Measurements from ENCODE around the gene SNRPD1. TPM values are rescaled to one million over a fixed set of nuclear protein-coding genes. Genes with fewer than 3 reads are reported as not detected.
A peak's percentile ranks its signal among the peaks of the same experiment; 100 is the strongest.
"Not testable (repeated sequence)": the region's sequence is repeated elsewhere in the genome, so short reads cannot be mapped to it uniquely, and the experiment has no call there.

The SNRPD1 gene
- total and polyA plus RNA-seq, 7 experiments from 2014 or later: 21.9 to 96.7 (median 27.3) TPM

- no peak for DNase-seq
- Histone ChIP-seq H3K4me3 (ENCODE audit: low read length) (no peak overlapping the region), H3K36me3 (ENCODE audit: control insufficient read depth in 2 of 3, insufficient read depth in 3 of 3, low read length in 3 of 3) (peaks cover 0 to 23% (median 3%) of the 10 kb centered on the region in 3 experiments), H3K4me1 (ENCODE audit: control insufficient read depth in 2 of 2, insufficient read depth in 2 of 2, low read length in 2 of 2) (no peaks in the 10 kb centered on the region), H3K9me3 (ENCODE audit: control insufficient read depth in 2 of 3, low read length in 3 of 3) (no peaks in the 10 kb centered on the region), H3K27ac (ENCODE audit: low read depth, low read length) (no peak overlapping the region), H3K27me3 (ENCODE audit: control insufficient read depth in 2 of 2, insufficient read depth in 2 of 2, low read length in 2 of 2) (no peaks in the 10 kb centered on the region)
- Mint-ChIP-seq H3K4me1 (peaks cover 0 to 5% (median 0%) of the 10 kb centered on the region in 7 donors), H3K4me3 (no peak overlapping the region), H3K27ac (peak overlapping the region in 6 of 9 donors; percentile 3 to 47 (median 16)), H3K36me3 (peaks cover 0 to 12% (median 0%) of the 10 kb centered on the region in 5 donors), H3K9me3 (no peaks in the 10 kb centered on the region), H3K27me3 (no peaks in the 10 kb centered on the region)
- no peak for ATAC-seq
- CTCF ChIA-PET: no interaction called here
- POLR2A ChIA-PET: no interaction called here
- intact Hi-C loops (cut with micrococcal nuclease): loop anchor here in 1 of 2 donors (10.0 kb wide), 1 partner anchor 220 kb away; no protein-coding TSS in a partner anchor
These were observed 22.6 kb downstream of the SNRPD1 start for GRCh38 chr18:21634588-21635199.

- no peaks in the 10 kb centered on the region for H3K9me3 ChIP-seq (ENCODE audit: control insufficient read depth in 2 of 3, low read length in 3 of 3)
- peaks cover 0 to 5% (median 0%) of the 10 kb centered on the region in 7 donors for H3K4me1 Mint-ChIP-seq
- no peaks in the 10 kb centered on the region for H3K9me3 Mint-ChIP-seq
- POLR2A ChIA-PET: no interaction called here
- H3K4me3 Mint-ChIP-seq: no peak overlapping the region
- no peak overlapping the region for H3K4me3 ChIP-seq (ENCODE audit: low read length)
- no peaks in the 10 kb centered on the region for H3K27me3 Mint-ChIP-seq
- no peak overlapping the region for H3K27ac Mint-ChIP-seq
- H3K4me1 ChIP-seq (ENCODE audit: control insufficient read depth in 2 of 2, insufficient read depth in 2 of 2, low read length in 2 of 2): no peaks in the 10 kb centered on the region
- no peak overlapping the region for H3K27ac ChIP-seq (ENCODE audit: low read depth, low read length)
- ATAC-seq (no peak), DNase-seq (no peak)
- peaks cover 0 to 6% (median 0%) of the 10 kb centered on the region in 5 donors for H3K36me3 Mint-ChIP-seq
- CTCF ChIA-PET: no interaction called here
- no peaks in the 10 kb centered on the region for H3K27me3 ChIP-seq (ENCODE audit: control insufficient read depth in 2 of 2, insufficient read depth in 2 of 2, low read length in 2 of 2)
- intact Hi-C loops (cut with micrococcal nuclease): loop anchor here in 1 of 2 donors (10.0 kb wide), 1 partner anchor 218 kb away; no protein-coding TSS in a partner anchor
- peaks cover 0 to 6% (median 0%) of the 10 kb centered on the region in 3 experiments for H3K36me3 ChIP-seq (ENCODE audit: control insufficient read depth in 2 of 3, insufficient read depth in 3 of 3, low read length in 3 of 3)
These were observed 24.7 kb downstream of the SNRPD1 start for GRCh38 chr18:21636769-21637168.

DNA sequence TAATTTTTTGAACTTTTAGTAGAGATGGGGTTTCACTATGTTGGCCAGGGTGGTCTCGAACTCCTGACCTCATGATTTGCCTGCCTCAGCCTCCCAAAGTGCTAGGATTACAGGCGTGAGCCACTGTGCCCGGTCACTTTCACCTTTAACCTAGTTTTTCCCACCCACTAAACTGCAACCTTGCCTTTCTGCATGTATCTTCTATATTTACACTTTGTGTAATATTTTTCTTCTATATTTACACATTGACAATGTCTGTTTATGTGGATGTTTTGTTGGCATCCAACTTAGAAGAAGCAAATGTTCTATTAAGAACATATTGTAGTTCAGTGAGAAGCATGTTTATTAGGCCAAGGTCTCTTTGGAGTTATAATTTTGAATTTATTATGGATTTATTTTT is 26.7 kb downstream of the SNRPD1 start:
- Histone ChIP-seq H3K36me3 (ENCODE audit: control insufficient read depth in 2 of 3, insufficient read depth in 3 of 3, low read length in 3 of 3) (peaks cover 0 to 6% (median 0%) of the 10 kb centered on the region in 3 experiments), H3K4me3 (ENCODE audit: low read length) (no peak overlapping the region), H3K27me3 (ENCODE audit: control insufficient read depth in 2 of 2, insufficient read depth in 2 of 2, low read length in 2 of 2) (no peaks in the 10 kb centered on the region), H3K4me1 (ENCODE audit: control insufficient read depth in 2 of 2, insufficient read depth in 2 of 2, low read length in 2 of 2) (no peaks in the 10 kb centered on the region), H3K9me3 (ENCODE audit: control insufficient read depth in 2 of 3, low read length in 3 of 3) (no peaks in the 10 kb centered on the region), H3K27ac (ENCODE audit: low read depth, low read length) (no peak overlapping the region)
- CTCF ChIA-PET: no interaction called here
- Mint-ChIP-seq H3K27me3 (no peaks in the 10 kb centered on the region), H3K4me3 (no peak overlapping the region), H3K27ac (peak overlapping the region in 3 of 9 donors; percentile 9 to 38 (median 28)), H3K9me3 (no peaks in the 10 kb centered on the region), H3K36me3 (peaks cover 0 to 6% (median 0%) of the 10 kb centered on the region in 5 donors), H3K4me1 (peaks cover 0 to 5% (median 0%) of the 10 kb centered on the region in 7 donors)
- intact Hi-C loops (cut with micrococcal nuclease): loop anchor here in 1 of 2 donors (10.0 kb wide), 1 partner anchor 216 kb away; no protein-coding TSS in a partner anchor
- ATAC-seq (no peak), DNase-seq (no peak)
- POLR2A ChIA-PET: no interaction called here

GRCh38 chr18:21640375-21640774 is 28.3 kb downstream of the SNRPD1 start:
- H3K4me1 ChIP-seq (ENCODE audit: control insufficient read depth in 2 of 2, insufficient read depth in 2 of 2, low read length in 2 of 2); POLR2A ChIA-PET; ATAC-seq; H3K36me3 ChIP-seq (ENCODE audit: control insufficient read depth in 2 of 3, insufficient read depth in 3 of 3, low read length in 3 of 3); H3K27me3 Mint-ChIP-seq; H3K4me1 Mint-ChIP-seq; H3K4me3 ChIP-seq (ENCODE audit: low read length); H3K27ac Mint-ChIP-seq; H3K9me3 Mint-ChIP-seq; H3K27me3 ChIP-seq (ENCODE audit: control insufficient read depth in 2 of 2, insufficient read depth in 2 of 2, low read length in 2 of 2); H3K36me3 Mint-ChIP-seq; H3K27ac ChIP-seq (ENCODE audit: low read depth, low read length); intact Hi-C loops (cut with micrococcal nuclease); H3K4me3 Mint-ChIP-seq; H3K9me3 ChIP-seq (ENCODE audit: control insufficient read depth in 2 of 3, low read length in 3 of 3); DNase-seq: not testable (repeated sequence)
- CTCF ChIA-PET: interaction anchor here (0.6 to 1.6 kb wide), 2 partner anchors 15 to 27 kb away, joined by 3 to 4 read pairs; no protein-coding TSS in a partner anchor

DNA sequence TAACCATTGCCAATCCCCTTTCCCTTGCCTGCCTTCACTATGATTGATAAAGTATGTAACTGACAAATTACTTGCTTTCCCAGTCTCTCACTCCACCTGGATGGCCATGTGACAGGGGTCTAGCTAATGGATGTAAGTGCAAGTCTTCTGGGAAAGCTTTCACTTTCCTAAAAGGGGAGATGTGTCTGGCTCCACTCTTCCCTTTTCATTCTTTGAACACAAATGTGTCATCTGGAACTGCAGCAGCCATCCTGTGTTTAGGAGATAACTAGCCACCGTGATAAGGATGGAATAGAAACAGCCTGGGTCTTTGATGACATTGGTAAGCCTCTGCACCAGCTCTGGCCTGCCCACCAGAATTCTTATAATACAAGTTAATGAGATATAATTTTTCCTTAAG is 38.2 kb downstream of the SNRPD1 start:
- peaks cover 5 to 25% (median 19%) of the 10 kb centered on the region in 5 donors for H3K36me3 Mint-ChIP-seq
- no peaks in the 10 kb centered on the region for H3K4me1 ChIP-seq (ENCODE audit: control insufficient read depth in 2 of 2, insufficient read depth in 2 of 2, low read length in 2 of 2)
- peaks cover 0 to 8% (median 0%) of the 10 kb centered on the region in 3 experiments for H3K36me3 ChIP-seq (ENCODE audit: control insufficient read depth in 2 of 3, insufficient read depth in 3 of 3, low read length in 3 of 3)
- H3K9me3 Mint-ChIP-seq: no peaks in the 10 kb centered on the region
- DNase-seq (no peak), ATAC-seq (no peak)
- no peaks in the 10 kb centered on the region for H3K27me3 Mint-ChIP-seq
- ChIA-PET POLR2A (no interaction called here), CTCF (no interaction called here)
- H3K4me3 ChIP-seq (ENCODE audit: low read length): no peak overlapping the region
- peak overlapping the region in 2 of 9 donors; percentile 2 to 59 for H3K27ac Mint-ChIP-seq
- H3K4me3 Mint-ChIP-seq: no peak overlapping the region
- peaks cover 0 to 1% (median 0%) of the 10 kb centered on the region in 7 donors for H3K4me1 Mint-ChIP-seq
- no peaks in the 10 kb centered on the region for H3K27me3 ChIP-seq (ENCODE audit: control insufficient read depth in 2 of 2, insufficient read depth in 2 of 2, low read length in 2 of 2)
- H3K9me3 ChIP-seq (ENCODE audit: control insufficient read depth in 2 of 3, low read length in 3 of 3): no peaks in the 10 kb centered on the region
- H3K27ac ChIP-seq (ENCODE audit: low read depth, low read length): no peak overlapping the region
- intact Hi-C loops (cut with micrococcal nuclease): loop anchor here in 1 of 2 donors (10.0 kb wide), 1 partner anchor 54 kb away; the partner anchor contains the start of gene ABHD3

GRCh38 chr18:21652073-21652472 is 40.0 kb downstream of the SNRPD1 start:
- intact Hi-C loops (cut with micrococcal nuclease): loop anchor here in 1 of 2 donors (10.0 kb wide), 1 partner anchor 53 kb away; the partner anchor contains the start of gene ABHD3
- no peak for ATAC-seq
- no peak for DNase-seq
- Histone ChIP-seq H3K27ac (ENCODE audit: low read depth, low read length) (no peak overlapping the region), H3K27me3 (ENCODE audit: control insufficient read depth in 2 of 2, insufficient read depth in 2 of 2, low read length in 2 of 2) (no peaks in the 10 kb centered on the region), H3K36me3 (ENCODE audit: control insufficient read depth in 2 of 3, insufficient read depth in 3 of 3, low read length in 3 of 3) (peaks cover 0 to 14% (median 0%) of the 10 kb centered on the region in 3 experiments), H3K4me1 (ENCODE audit: control insufficient read depth in 2 of 2, insufficient read depth in 2 of 2, low read length in 2 of 2) (no peaks in the 10 kb centered on the region), H3K4me3 (ENCODE audit: low read length) (no peak overlapping the region), H3K9me3 (ENCODE audit: control insufficient read depth in 2 of 3, low read length in 3 of 3) (no peaks in the 10 kb centered on the region)
- Mint-ChIP-seq H3K27ac (peak overlapping the region in 2 of 9 donors; percentile 28 to 83), H3K4me3 (no peak overlapping the region), H3K36me3 (peaks cover 5 to 34% (median 23%) of the 10 kb centered on the region in 5 donors), H3K4me1 (peaks cover 0 to 3% (median 0%) of the 10 kb centered on the region in 7 donors), H3K9me3 (no peaks in the 10 kb centered on the region), H3K27me3 (no peaks in the 10 kb centered on the region)
- ChIA-PET POLR2A (interaction anchor here (1.1 kb wide), 1 partner anchor 11 kb away, joined by 3 read pairs; no protein-coding TSS in a partner anchor), CTCF (interaction anchor here (0.6 kb wide), 1 partner anchor 54 kb away, joined by 3 read pairs; no protein-coding TSS in a partner anchor)

All from naive thymus-derived CD4-positive, alpha-beta T cell (primary cell).